Heart right ventricle (tissue), 16 donors: ENCODE data around the gene PARP3. TPM values are rescaled to one million over a fixed set of nuclear protein-coding genes. Genes with fewer than 3 reads are reported as not detected.

Experiments
- ATAC-seq, 8 donors: fragments of 200-7000 bp; cut with Tn5 transposase; one replicate each; pipeline ENCODE4 v1.9.1; 2020; ENCODE audit warnings: mild to moderate bottlenecking in 8 of 8, moderate library complexity in 8 of 8, moderate number of reproducible peaks in 1 of 8
- DNase-seq, 2 donors: peaks; one replicate each; pipeline ENCODE4 v3.0.0-alpha.2; 2020
- H3K27ac ChIP-seq, 10 donors: fragments of 200-600 bp; sonication (generic) in 2 of 10; one replicate each; pipeline versions ENCODE4 v1.5.0 to v1.8.0; 2020 to 2022; ENCODE audit warnings: mild to moderate bottlenecking in 3 of 10
- H3K27me3 ChIP-seq, 7 donors: fragments of 200-600 bp; one replicate each; pipeline ENCODE4 v1.8.0; 2021 to 2022; ENCODE audit warnings: mild to moderate bottlenecking in 2 of 7
- H3K36me3 ChIP-seq, 9 donors: fragments of 200-600 bp; sonication (generic) in 1 of 9; one replicate each; pipeline versions ENCODE4 v1.5.0 to v1.8.0; 2020 to 2022; ENCODE audit warnings: mild to moderate bottlenecking in 2 of 9
- H3K4me1 ChIP-seq, 9 donors: fragments of 200-600 bp; sonication (generic) in 1 of 9; one replicate each; pipeline versions ENCODE4 v1.5.0 to v1.8.0; 2020 to 2022; ENCODE audit warnings: mild to moderate bottlenecking in 4 of 9
- H3K4me3 ChIP-seq, 10 donors: fragments of 200-600 bp; sonication (generic) in 2 of 10; one replicate each; pipeline versions ENCODE4 v1.5.0 to v1.8.0; 2020 to 2022; ENCODE audit warnings: mild to moderate bottlenecking in 7 of 10, moderate library complexity in 2 of 10
- H3K9me3 ChIP-seq, 11 donors: fragments of 200-600 bp in 10 of 11; sonication (generic) in 2 of 11; one replicate each; pipeline versions ENCODE4 v1.5.0 to v1.8.0; 2013 to 2022; ENCODE audit warnings: mild to moderate bottlenecking in 2 of 11, control low read depth in 1 of 11, moderate library complexity in 1 of 11
- CTCF ChIP-seq, 9 donors: fragments of 200-600 bp; sonication (generic) in 2 of 9; IDR thresholded peaks; one replicate each; pipeline versions ENCODE4 v1.5.0 to v1.8.0; 2021 to 2022; ENCODE audit warnings: antibody characterized with exemption in 9 of 9, mild to moderate bottlenecking in 5 of 9, moderate library complexity in 1 of 9
- WGBS, 2 donors: extraction: QIAGEN DNeasy Blood & Tissue Kit; methylation state at CpG; one replicate each; pipeline ENCODE4 v1.1.7; 2013; ENCODE audit warnings: inconsistent platforms in 1 of 2; 5-methylcytosine and 5-hydroxymethylcytosine counted together
- intact Hi-C, 10 donors: fragments of 100-400 bp; cut with DNase I; formaldehyde crosslinking; loops; one replicate each; pipeline versions ENCODE4 v1.11.1 to v1.14.2; 2022
- polyA plus RNA-seq, 2 donors: library from polyadenylated mRNA; stranded (reverse); fragments of 200-250 nt; gene quantifications; one replicate each; pipeline ENCODE4 v1.2.3, GENCODE V29; 2013
- total RNA-seq, 10 donors: library from RNA; stranded (reverse); fragmentation: NEBNext Ultra II Directional in 3 of 10; extraction: Animal tissue kit (Norgen Biotek cat#: 25700) in 3 of 10; gene quantifications; one replicate each; pipeline versions ENCODE4 v1.2.1 to v1.2.4, GENCODE V29; 2021 to 2023
- donor health status: Arrhythmogenic right ventricular cardiomyopathy.
- donor health status: ischemic (EF 13 %, LVEDD 7.1; RV severe dilation, severe dysfunction).
- donor health status: healthy with polysubstance abuse.
- donor health status: DM: no; HTN: yes; CAD: no.
- donor health status: DM: no; HTN: no; CAD: no.
- donor health status: ischemic (EF 25% LVEDD 6.9; RV normal size, moderate dysfunction).
- donor health status: ischemic (EF 25% LVEDD 5.7; RV mildly dilated, moderate dysfunction).
- donor health status: healthy.
- donor health status: DM: yes; HTN: yes; CAD: no.
- donor health status: Ischemic cardiomyopathy.
- donor health status: ischemic (EF 35%, LVEDD 5.7; RV mildly dilated, moderate dysfunction).
- donor health status: nonischemic (EF 11% LVEDD 7.7; RV severe dilation, severe dysfunction).
- donor health status: DM: yes; HTN: yes; CAD: no.
- donor health status: PGD.
- donor health status: ischemic (EF 29% LVEDD 5.4; RV normal size, mild dysfunction).
- donor health status: nonischemic (EF 23%, LVEDD 6.1; RV moderate dilation, normal function).

The PARP3 gene
- total and polyA plus RNA-seq, 12 donors: 7.0 to 34.5 (median 16.6) TPM

- Histone ChIP-seq H3K4me3 (peak overlapping the region; percentile 18 to 63 (median 52)), H3K9me3 (no peaks in the 10 kb centered on the region), H3K27me3 (peaks cover 0 to 23% (median 0%) of the 10 kb centered on the region in 7 donors), H3K36me3 (peaks cover 0 to 41% (median 17%) of the 10 kb centered on the region in 9 donors), H3K27ac (peak overlapping the region; percentile 75 to 89 (median 82)), H3K4me1 (peaks cover 3 to 29% (median 17%) of the 10 kb centered on the region in 9 donors)
- 3% methylated on average over 93 to 97 of the region's 97 CpGs for WGBS, 2 donors
- peak; percentile 31 to 54 (median 49) for TF ChIP-seq CTCF (IDR thresholded peaks at IDR 0.05)
- intact Hi-C loops: no loop called here
- DNase-seq (peak; percentile 50 to 70), ATAC-seq (peak; percentile 74 to 93 (median 80))
These were observed 14.0 kb downstream of the PARP3 start for GRCh38 chr3:51955893-51956770.

- 94 to 96% methylated on average over 15 of the region's 15 CpGs for WGBS, 2 donors
- peaks cover 11 to 38% (median 27%) of the 10 kb centered on the region in 9 donors for H3K4me1 ChIP-seq
- H3K9me3 ChIP-seq: no peaks in the 10 kb centered on the region
- DNase-seq (no peak), ATAC-seq (no peak)
- no peak for TF ChIP-seq CTCF (IDR thresholded peaks at IDR 0.05)
- H3K4me3 ChIP-seq: no peak overlapping the region
- H3K27me3 ChIP-seq: peaks cover 0 to 23% (median 0%) of the 10 kb centered on the region in 7 donors
- no peak overlapping the region for H3K27ac ChIP-seq
- intact Hi-C loops: no loop called here
- peaks cover 0 to 44% (median 17%) of the 10 kb centered on the region in 9 donors for H3K36me3 ChIP-seq
These were observed 15.5 kb downstream of the PARP3 start for GRCh38 chr3:51957520-51958205.

GRCh38 chr3:51958603-51959521 is 16.7 kb downstream of the PARP3 start:
- DNase-seq (no peak), ATAC-seq (no peak)
- 93 to 95% methylated on average over 20 of the region's 20 CpGs for WGBS, 2 donors
- Histone ChIP-seq H3K27me3 (peaks cover 0 to 23% (median 0%) of the 10 kb centered on the region in 7 donors), H3K9me3 (no peaks in the 10 kb centered on the region), H3K4me3 (no peak overlapping the region), H3K36me3 (peaks cover 0 to 44% (median 17%) of the 10 kb centered on the region in 9 donors), H3K4me1 (peaks cover 21 to 50% (median 31%) of the 10 kb centered on the region in 9 donors), H3K27ac (no peak overlapping the region)
- no peak for TF ChIP-seq CTCF (IDR thresholded peaks at IDR 0.05)
- intact Hi-C loops: no loop called here
